SK-N-SH (cell line): Measurements from ENCODE around the gene PGGHG.

Experiments
- EZH2phosphoT487 ChIP-seq: fragments of 200-600 bp; sonication (generic); IDR thresholded peaks from 2 replicates; pipeline ENCODE4 v1.6.1; 2017; ENCODE audit warnings: low read depth, mixed run types, mild to moderate bottlenecking, antibody characterized with exemption, moderate library complexity, borderline replicate concordance
- FOSL2 ChIP-seq: IDR thresholded peaks from 2 replicates; pipeline ENCODE4 v1.4.0; 2012; ENCODE audit warnings: low read depth, mild to moderate bottlenecking, moderate library complexity, borderline replicate concordance
- FOXM1 ChIP-seq: IDR thresholded peaks from 2 replicates; pipeline ENCODE4 v1.4.0; 2012; ENCODE audit warnings: low read depth, mild to moderate bottlenecking
- GABPA ChIP-seq: IDR thresholded peaks from 2 replicates; pipeline ENCODE4 v1.4.0; 2012; ENCODE audit warnings: low read depth, mild to moderate bottlenecking
- JUND ChIP-seq: IDR thresholded peaks from 2 replicates; pipeline ENCODE4 v1.4.0; 2012
- NFIC ChIP-seq: IDR thresholded peaks from 2 replicates; pipeline ENCODE4 v1.4.0; 2012; ENCODE audit warnings: borderline replicate concordance
- POLR2AphosphoS5 ChIP-seq: IDR thresholded peaks from 2 replicates; pipeline ENCODE4 v1.6.1; 2012; ENCODE audit warnings: low read depth, low read length
- RAD21 ChIP-seq: IDR thresholded peaks from 2 replicates; pipeline ENCODE4 v1.6.1; 2012; ENCODE audit warnings: mild to moderate bottlenecking, low read length
- TAF1 ChIP-seq: IDR thresholded peaks from 2 replicates; pipeline ENCODE4 v1.6.1; 2012; ENCODE audit warnings: low read depth, mild to moderate bottlenecking, low read length, moderate library complexity, borderline replicate concordance
- TF ChIP-seq, protein P1 (sequence below): IDR thresholded peaks from 2 replicates; pipeline ENCODE4; 2012
- TF ChIP-seq, protein P2 (sequence below): fragments of 200-600 bp; sonication (generic); IDR thresholded peaks from 2 replicates; pipeline ENCODE4 v1.6.1; 2017; ENCODE audit warnings: antibody characterized with exemption, mild to moderate bottlenecking, moderate library complexity
- TF ChIP-seq, protein P3 (sequence below): IDR thresholded peaks from 2 replicates; pipeline ENCODE4 v1.4.0; 2012; ENCODE audit warnings: low read depth

DNA sequence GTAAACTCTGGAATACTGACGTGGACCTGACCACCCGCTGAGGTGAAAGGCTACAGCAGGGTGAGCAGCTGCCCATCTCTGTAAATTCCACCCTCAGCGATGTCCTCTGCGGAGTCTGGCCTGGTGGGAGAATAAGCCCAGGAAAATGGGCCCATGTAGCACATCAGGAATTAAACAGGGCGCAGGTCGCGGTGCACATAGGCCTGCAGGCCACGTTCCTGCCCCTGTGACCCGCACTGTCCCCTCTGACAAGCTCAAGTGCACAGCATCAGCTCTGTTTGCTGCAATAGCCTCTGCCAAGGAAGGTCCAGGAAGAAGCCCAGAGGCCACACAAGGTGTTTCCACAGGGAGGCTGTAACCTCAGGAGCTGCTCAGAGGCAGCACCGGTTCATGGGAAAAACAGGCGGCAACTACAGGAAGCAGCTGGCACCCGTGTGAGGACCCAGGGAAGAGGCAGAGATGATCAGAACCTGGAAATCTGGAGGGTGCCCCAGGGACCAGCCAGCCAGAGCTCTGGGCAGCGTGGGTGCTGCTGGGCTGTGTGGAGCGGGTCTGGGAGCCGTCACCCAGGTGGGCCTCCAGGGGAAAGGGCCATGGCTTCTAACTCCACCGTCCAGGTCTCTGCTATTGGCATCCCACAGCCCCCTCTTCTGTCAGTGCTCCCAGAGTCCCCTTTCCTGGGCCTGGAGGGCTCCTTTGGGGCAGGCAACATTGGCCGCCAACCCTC is 17.9 kb downstream of the PGGHG start:
- TF ChIP-seq EZH2phosphoT487 (no peak), POLR2AphosphoS5 (no peak), TAF1 (no peak), GABPA (no peak), JUND (no peak), NFIC (no peak), RAD21 (no peak), FOSL2 (no peak), FOXM1 (no peak)
- TF ChIP-seq, protein P1, sequence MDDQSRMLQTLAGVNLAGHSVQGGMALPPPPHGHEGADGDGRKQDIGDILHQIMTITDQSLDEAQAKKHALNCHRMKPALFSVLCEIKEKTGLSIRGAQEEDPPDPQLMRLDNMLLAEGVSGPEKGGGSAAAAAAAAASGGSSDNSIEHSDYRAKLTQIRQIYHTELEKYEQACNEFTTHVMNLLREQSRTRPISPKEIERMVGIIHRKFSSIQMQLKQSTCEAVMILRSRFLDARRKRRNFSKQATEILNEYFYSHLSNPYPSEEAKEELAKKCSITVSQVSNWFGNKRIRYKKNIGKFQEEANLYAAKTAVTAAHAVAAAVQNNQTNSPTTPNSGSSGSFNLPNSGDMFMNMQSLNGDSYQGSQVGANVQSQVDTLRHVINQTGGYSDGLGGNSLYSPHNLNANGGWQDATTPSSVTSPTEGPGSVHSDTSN: no peak
- TF ChIP-seq, protein P2, sequence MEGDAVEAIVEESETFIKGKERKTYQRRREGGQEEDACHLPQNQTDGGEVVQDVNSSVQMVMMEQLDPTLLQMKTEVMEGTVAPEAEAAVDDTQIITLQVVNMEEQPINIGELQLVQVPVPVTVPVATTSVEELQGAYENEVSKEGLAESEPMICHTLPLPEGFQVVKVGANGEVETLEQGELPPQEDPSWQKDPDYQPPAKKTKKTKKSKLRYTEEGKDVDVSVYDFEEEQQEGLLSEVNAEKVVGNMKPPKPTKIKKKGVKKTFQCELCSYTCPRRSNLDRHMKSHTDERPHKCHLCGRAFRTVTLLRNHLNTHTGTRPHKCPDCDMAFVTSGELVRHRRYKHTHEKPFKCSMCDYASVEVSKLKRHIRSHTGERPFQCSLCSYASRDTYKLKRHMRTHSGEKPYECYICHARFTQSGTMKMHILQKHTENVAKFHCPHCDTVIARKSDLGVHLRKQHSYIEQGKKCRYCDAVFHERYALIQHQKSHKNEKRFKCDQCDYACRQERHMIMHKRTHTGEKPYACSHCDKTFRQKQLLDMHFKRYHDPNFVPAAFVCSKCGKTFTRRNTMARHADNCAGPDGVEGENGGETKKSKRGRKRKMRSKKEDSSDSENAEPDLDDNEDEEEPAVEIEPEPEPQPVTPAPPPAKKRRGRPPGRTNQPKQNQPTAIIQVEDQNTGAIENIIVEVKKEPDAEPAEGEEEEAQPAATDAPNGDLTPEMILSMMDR: no peak
- TF ChIP-seq, protein P3, sequence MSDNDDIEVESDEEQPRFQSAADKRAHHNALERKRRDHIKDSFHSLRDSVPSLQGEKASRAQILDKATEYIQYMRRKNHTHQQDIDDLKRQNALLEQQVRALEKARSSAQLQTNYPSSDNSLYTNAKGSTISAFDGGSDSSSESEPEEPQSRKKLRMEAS: no peak
